Esophagus squamous epithelium (tissue), 5 donors: ENCODE results near the gene OSTF1. TPM values are rescaled to one million over a fixed set of nuclear protein-coding genes. Genes with fewer than 3 reads are reported as not detected.

Experiments
- DNase-seq: peaks from one replicate; lab custom pipeline; 2025; lab: John Stamatoyannopoulos, UW
- H3K27ac ChIP-seq, 4 donors: fragments of 200-600 bp; sonication (generic); one replicate each; pipeline ENCODE4 v1.5.1; 2016 to 2019; ENCODE audit warnings: mild to moderate bottlenecking in 1 of 4
- H3K27me3 ChIP-seq, 4 donors: fragments of 200-600 bp; sonication (generic); 1 replicate in 3 of 4; 2 replicates in 1 of 4; pipeline versions ENCODE4 v1.5.1 to v1.6.0; 2017 to 2021; ENCODE audit warnings: antibody characterized with exemption in 1 of 4
- H3K36me3 ChIP-seq, 3 donors: fragments of 200-600 bp; sonication (generic); one replicate each; pipeline ENCODE4 v1.5.1; 2016 to 2019
- H3K4me1 ChIP-seq, 3 donors: fragments of 200-600 bp; sonication (generic); one replicate each; pipeline ENCODE4 v1.5.1; 2017 to 2019
- H3K4me3 ChIP-seq, 4 donors: fragments of 200-600 bp; sonication (generic); 1 replicate in 3 of 4; 2 replicates in 1 of 4; pipeline ENCODE4 v1.5.1; 2016 to 2019; ENCODE audit warnings: mild to moderate bottlenecking in 2 of 4, moderate library complexity in 1 of 4
- H3K9me3 ChIP-seq, 3 donors: fragments of 200-600 bp; sonication (generic); one replicate each; pipeline ENCODE4 v1.5.1; 2016 to 2019
- POLR2A ChIP-seq, 4 donors: fragments of 450-650 bp; IDR thresholded peaks; one replicate each; pipeline ENCODE4 v1.6.1; 2017; ENCODE audit warnings: antibody characterized with exemption in 4 of 4, mild to moderate bottlenecking in 4 of 4, moderate library complexity in 3 of 4
- WGBS, 2 donors: methylation state at CpG; one replicate each; pipeline ENCODE4 v1.1.5; 2018; 5-methylcytosine and 5-hydroxymethylcytosine counted together
- intact Hi-C: fragments of 100-400 bp; cut with DNase I; formaldehyde crosslinking; loops from one replicate; pipeline ENCODE4 v1.15.0; 2022
- total RNA-seq, 4 donors: library from RNA; depleted of rRNA; stranded (reverse); fragments of >200 nt; gene quantifications; one replicate each; pipeline ENCODE4 v1.1.0, GENCODE V29; 2016
- TF ChIP-seq, protein P1 (sequence below), 6 experiments: fragments of 450-650 bp in 4 of 6; fragments of 200-600 bp in 2 of 6; sonication (generic) in 2 of 6; IDR thresholded peaks; one replicate each; pipeline ENCODE4 v1.5.1; 2016 to 2019; ENCODE audit warnings: antibody characterized with exemption in 6 of 6, mild to moderate bottlenecking in 4 of 6, moderate library complexity in 4 of 6
- donor health status: DM: yes; HTN: yes; CAD: no.

Gene OSTF1
- total RNA-seq, 4 donors from 2014 or later = 70.1 to 100 (median 86.0) TPM

DNA sequence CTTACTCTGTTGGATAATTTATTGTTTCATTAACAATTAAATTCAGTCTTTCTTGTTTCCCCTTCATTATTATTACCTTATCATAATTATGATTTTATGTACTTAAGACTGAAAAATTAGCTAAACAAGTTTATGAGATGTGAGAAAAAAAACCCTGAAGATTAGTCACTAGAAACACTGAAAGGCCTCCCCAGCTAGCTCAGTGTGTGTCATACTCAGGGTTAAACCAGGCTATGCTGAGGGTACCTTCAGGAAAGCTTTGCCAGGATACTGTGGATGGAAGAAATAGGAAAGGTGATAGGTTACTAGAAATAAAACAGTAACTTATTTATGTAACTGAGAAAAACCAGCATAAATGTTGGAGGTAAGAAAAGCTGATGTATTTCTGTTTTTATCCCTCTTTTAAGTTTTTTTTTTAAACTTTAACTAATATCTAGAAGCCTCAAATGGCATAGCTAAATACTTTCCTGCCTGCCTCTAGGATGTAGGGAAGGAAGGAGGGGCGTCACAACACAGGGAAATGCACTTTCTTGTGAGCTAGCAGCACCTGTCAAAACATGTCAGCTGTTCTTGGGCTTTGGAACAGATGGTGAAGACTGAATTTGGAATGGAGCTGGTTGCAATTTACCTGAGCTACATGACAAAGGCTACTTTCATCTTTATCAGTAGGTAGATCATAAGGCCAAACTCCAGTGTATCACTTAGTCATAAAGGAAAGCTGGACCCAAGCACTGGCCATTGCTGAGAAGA, 24.6 kb upstream of the OSTF1 start:
- 36 to 64% methylated on average over 1 of the region's 1 CpG for WGBS, 2 donors
- no peak for DNase-seq
- Histone ChIP-seq H3K9me3 (no peaks in the 10 kb centered on the region), H3K36me3 (peaks cover 0 to 61% (median 0%) of the 10 kb centered on the region in 3 donors), H3K4me3 (no peak overlapping the region), H3K27me3 (no peaks in the 10 kb centered on the region), H3K4me1 (peaks cover 0 to 15% (median 0%) of the 10 kb centered on the region in 3 donors), H3K27ac (no peak overlapping the region)
- no peak for TF ChIP-seq POLR2A (IDR thresholded peaks at IDR 0.05)
- TF ChIP-seq, protein P1, sequence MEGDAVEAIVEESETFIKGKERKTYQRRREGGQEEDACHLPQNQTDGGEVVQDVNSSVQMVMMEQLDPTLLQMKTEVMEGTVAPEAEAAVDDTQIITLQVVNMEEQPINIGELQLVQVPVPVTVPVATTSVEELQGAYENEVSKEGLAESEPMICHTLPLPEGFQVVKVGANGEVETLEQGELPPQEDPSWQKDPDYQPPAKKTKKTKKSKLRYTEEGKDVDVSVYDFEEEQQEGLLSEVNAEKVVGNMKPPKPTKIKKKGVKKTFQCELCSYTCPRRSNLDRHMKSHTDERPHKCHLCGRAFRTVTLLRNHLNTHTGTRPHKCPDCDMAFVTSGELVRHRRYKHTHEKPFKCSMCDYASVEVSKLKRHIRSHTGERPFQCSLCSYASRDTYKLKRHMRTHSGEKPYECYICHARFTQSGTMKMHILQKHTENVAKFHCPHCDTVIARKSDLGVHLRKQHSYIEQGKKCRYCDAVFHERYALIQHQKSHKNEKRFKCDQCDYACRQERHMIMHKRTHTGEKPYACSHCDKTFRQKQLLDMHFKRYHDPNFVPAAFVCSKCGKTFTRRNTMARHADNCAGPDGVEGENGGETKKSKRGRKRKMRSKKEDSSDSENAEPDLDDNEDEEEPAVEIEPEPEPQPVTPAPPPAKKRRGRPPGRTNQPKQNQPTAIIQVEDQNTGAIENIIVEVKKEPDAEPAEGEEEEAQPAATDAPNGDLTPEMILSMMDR (IDR thresholded peaks at IDR 0.05) = no peak
- intact Hi-C loops = no loop called here

DNA sequence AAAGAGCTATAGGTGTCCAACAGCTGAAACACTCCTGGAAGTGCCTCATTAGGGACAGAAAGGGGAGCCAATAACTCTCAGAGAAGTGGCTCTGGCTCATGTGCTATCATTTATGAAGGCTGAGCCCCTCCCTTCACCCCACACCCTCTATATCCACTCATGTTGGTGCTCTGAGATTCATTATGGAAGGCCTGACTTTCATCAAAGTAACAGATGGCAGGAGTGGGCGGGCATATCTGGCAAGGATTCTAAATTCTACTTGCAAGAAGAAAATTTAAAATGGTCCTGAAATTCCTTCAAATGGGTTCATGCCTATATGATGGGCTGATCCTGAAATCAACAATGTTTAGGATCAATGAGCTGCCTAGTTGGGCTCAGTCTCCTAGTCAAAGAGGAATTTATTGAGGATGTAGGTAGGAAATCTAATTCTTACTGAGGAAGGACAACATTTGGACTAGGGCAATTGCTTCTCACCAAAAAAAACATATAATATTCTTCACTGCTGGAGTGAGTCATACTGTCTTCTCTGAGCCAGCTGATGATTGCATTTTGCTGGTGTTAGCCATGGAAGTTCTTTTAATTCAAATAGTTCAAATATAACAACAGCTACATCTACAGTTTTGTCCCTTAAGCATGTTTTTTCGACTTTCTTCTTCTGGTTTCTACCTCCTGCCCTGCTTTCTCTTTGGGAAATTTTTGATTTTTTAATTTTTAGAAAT, 23.8 kb upstream of the OSTF1 start:
- intact Hi-C loops = no loop called here
- TF ChIP-seq, protein P1 (IDR thresholded peaks at IDR 0.05) = no peak
- TF ChIP-seq POLR2A (IDR thresholded peaks at IDR 0.05) = no peak
- DNase-seq = no peak
- Histone ChIP-seq H3K4me1 (peaks cover 0 to 15% (median 0%) of the 10 kb centered on the region in 3 donors), H3K27me3 (no peaks in the 10 kb centered on the region), H3K36me3 (peaks cover 0 to 67% (median 0%) of the 10 kb centered on the region in 3 donors), H3K27ac (no peak overlapping the region), H3K4me3 (no peak overlapping the region), H3K9me3 (no peaks in the 10 kb centered on the region)
- WGBS, 2 donors = 71 to 81% methylated on average over 2 of the region's 2 CpGs

DNA sequence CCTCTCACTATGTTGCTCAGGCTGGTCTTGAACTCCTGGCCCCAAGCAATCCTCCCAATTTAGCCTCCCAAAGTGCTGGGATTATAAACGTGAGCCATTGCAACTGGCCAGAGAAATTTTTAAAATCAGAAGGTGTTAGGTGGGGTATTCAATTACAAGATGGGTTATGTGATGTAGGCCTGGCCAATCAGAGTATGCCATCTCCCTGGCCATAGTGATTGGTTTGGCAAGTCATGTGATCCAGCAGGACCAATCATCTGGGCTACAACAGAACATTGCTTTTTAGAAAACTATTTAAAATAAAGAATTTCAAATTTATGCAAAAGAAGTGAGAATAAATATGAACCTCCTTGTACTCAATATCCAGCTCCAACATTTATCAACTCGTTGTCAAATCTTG, 22.8 kb upstream of the OSTF1 start:
- TF ChIP-seq, protein P1 (IDR thresholded peaks at IDR 0.05) = no peak
- TF ChIP-seq POLR2A (IDR thresholded peaks at IDR 0.05) = no peak

DNA sequence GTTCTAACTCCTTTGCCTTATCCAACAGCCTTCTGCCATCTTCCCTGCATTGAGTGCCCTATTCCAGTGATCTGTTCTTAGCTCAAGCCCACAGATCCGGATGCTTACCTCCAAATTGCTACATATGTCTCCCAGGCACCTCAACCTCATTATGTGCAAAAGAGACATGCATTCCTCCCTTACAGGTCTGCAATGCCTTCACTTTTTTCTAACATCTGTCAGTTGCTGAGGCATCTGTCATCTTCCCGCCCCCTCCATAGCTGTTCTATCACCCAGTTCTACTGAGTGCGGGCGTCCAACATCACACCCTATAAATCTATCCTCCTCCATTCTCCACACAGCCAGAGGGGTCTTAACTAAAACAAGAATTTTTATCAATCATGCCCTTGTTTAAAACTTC, 20.4 kb upstream of the OSTF1 start:
- no peaks in the 10 kb centered on the region for H3K27me3 ChIP-seq
- no peak for DNase-seq
- H3K9me3 ChIP-seq = no peaks in the 10 kb centered on the region
- TF ChIP-seq, protein P1 (IDR thresholded peaks at IDR 0.05) = no peak
- TF ChIP-seq POLR2A (IDR thresholded peaks at IDR 0.05) = no peak
- peaks cover 0 to 27% (median 0%) of the 10 kb centered on the region in 3 donors for H3K4me1 ChIP-seq
- WGBS, 2 donors = 83 to 95% methylated on average over 4 of the region's 4 CpGs
- intact Hi-C loops = no loop called here
- H3K4me3 ChIP-seq = no peak overlapping the region
- H3K36me3 ChIP-seq = peaks cover 0 to 43% (median 0%) of the 10 kb centered on the region in 3 donors
- no peak overlapping the region for H3K27ac ChIP-seq

More for the DNA sequence above, 22.8 kb upstream of the OSTF1 start:
- H3K27me3 ChIP-seq = no peaks in the 10 kb centered on the region
- intact Hi-C loops = no loop called here
- H3K4me1 ChIP-seq = peaks cover 0 to 15% (median 0%) of the 10 kb centered on the region in 3 donors
- no peak overlapping the region for H3K27ac ChIP-seq
- H3K4me3 ChIP-seq = no peak overlapping the region
- 73 to 90% methylated on average over 2 of the region's 2 CpGs for WGBS, 2 donors
- H3K36me3 ChIP-seq = peaks cover 0 to 65% (median 0%) of the 10 kb centered on the region in 3 donors
- DNase-seq = no peak
- no peaks in the 10 kb centered on the region for H3K9me3 ChIP-seq

DNA sequence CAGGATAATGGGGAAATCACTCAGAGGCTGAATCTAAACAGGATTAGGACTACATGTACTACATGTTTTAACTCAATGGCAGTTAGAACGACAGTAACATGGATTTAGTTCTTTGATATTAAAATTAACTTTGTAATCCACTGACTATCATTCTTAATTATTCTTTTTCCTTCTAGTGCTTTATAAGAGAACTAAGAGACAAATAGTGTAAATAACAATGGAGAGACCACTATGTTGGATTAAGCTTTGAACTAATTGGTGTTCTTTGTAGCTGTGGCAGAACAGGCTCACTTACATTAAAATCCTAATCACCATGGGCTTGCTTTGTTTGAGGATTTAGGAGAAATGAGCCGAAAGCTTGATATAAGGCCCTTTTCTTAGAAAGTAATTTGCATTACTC, 19.1 kb upstream of the OSTF1 start:
- no peak for DNase-seq
- WGBS, 2 donors = 54 to 87% methylated on average over 2 of the region's 2 CpGs
- intact Hi-C loops = no loop called here

More for the DNA sequence above, 19.1 kb upstream of the OSTF1 start:
- H3K4me3 ChIP-seq = no peak overlapping the region
- peaks cover 0 to 21% (median 0%) of the 10 kb centered on the region in 3 donors for H3K4me1 ChIP-seq
- TF ChIP-seq, protein P1 (IDR thresholded peaks at IDR 0.05) = no peak
- TF ChIP-seq POLR2A (IDR thresholded peaks at IDR 0.05) = no peak
- H3K27ac ChIP-seq = no peak overlapping the region
- H3K36me3 ChIP-seq = peaks cover 0 to 42% (median 0%) of the 10 kb centered on the region in 3 donors
- H3K27me3 ChIP-seq = no peaks in the 10 kb centered on the region
- H3K9me3 ChIP-seq = no peaks in the 10 kb centered on the region
